Effector memory CD4-positive, alpha-beta T cell (primary cell): Measurements from ENCODE around the gene FABP7.

Source experiments
- DNase-seq, 3 donors: peaks; one replicate each; pipeline ENCODE4 v3.0.0-alpha.2; 2020
- H3K27ac ChIP-seq: 2 replicates; pipeline ENCODE4 v1.7.0; 2013; ENCODE audit warnings: mild to moderate bottlenecking, low read length, moderate library complexity; ENCODE audit not compliant: insufficient read depth, poor library complexity, severe bottlenecking
- H3K27me3 ChIP-seq: replicated peaks from 2 replicates; pipeline ENCODE4 v1.7.0; 2013; ENCODE audit warnings: mild to moderate bottlenecking, low read length; ENCODE audit not compliant: insufficient read depth, control insufficient read depth, poor library complexity, severe bottlenecking
- H3K36me3 ChIP-seq: 2 replicates; pipeline ENCODE4 v1.7.0; 2013; ENCODE audit warnings: mild to moderate bottlenecking, low read length, moderate library complexity; ENCODE audit not compliant: control insufficient read depth, insufficient read depth
- H3K4me1 ChIP-seq: 2 replicates; pipeline ENCODE4 v1.7.0; 2013; ENCODE audit warnings: low read length, mild to moderate bottlenecking; ENCODE audit not compliant: control insufficient read depth, insufficient read depth, poor library complexity, severe bottlenecking
- H3K4me3 ChIP-seq: 2 replicates; pipeline ENCODE4 v1.7.0; 2013; ENCODE audit warnings: low read length, low read depth, mild to moderate bottlenecking; ENCODE audit not compliant: insufficient read depth, poor library complexity, severe bottlenecking
- H3K9me3 ChIP-seq: 2 replicates; pipeline ENCODE4 v1.7.0; 2013; ENCODE audit warnings: mild to moderate bottlenecking, low read length, moderate library complexity; ENCODE audit not compliant: control insufficient read depth

FABP7 gene

DNA sequence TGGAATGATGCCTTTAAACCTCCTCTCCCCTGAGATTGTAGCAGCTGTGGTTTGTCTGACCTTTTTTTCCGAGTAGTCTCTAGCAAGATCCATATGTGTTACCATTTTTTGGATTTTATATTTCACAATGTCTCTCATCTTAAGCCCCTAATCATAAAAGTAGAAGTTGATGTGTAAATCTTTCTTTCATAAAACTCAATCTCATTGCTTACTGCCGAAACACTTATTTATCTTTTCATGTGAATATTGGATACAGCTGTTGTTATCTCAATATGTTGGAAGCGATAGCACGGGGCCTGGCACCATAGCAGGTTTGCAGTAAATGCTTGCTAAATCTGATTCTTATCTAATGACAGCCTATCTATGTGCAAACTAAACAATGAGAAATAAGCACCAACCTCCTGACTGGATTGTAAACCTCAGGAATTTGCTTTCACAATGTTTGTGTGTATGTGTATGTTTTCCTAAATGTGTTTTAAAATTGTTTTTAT, 23.7 kb downstream of the FABP7 start:
- Histone ChIP-seq H3K9me3 (no peaks in the 10 kb centered on the region), H3K4me3 (no peak overlapping the region), H3K4me1 (no peaks in the 10 kb centered on the region), H3K27me3 (no peaks in the 10 kb centered on the region), H3K27ac (no peak overlapping the region), H3K36me3 (no peaks in the 10 kb centered on the region)
- no peak for DNase-seq

- Histone ChIP-seq H3K27ac (no peak overlapping the region), H3K27me3 (no peaks in the 10 kb centered on the region), H3K4me3 (no peak overlapping the region), H3K36me3 (no peaks in the 10 kb centered on the region), H3K9me3 (no peaks in the 10 kb centered on the region), H3K4me1 (no peaks in the 10 kb centered on the region)
- DNase-seq, result no peak
Measured at GRCh38 chr6:122804962-122805485, 25.5 kb downstream of the FABP7 start.

GRCh38 chr6:122806291-122806690, 26.8 kb downstream of the FABP7 start:
- H3K27ac ChIP-seq, result no peak overlapping the region
- H3K4me3 ChIP-seq, result no peak overlapping the region
- H3K27me3 ChIP-seq, result no peaks in the 10 kb centered on the region
- no peaks in the 10 kb centered on the region for H3K4me1 ChIP-seq
- H3K36me3 ChIP-seq, result no peaks in the 10 kb centered on the region
- H3K9me3 ChIP-seq, result no peaks in the 10 kb centered on the region
- DNase-seq, result no peak

- Histone ChIP-seq H3K36me3 (no peaks in the 10 kb centered on the region), H3K9me3 (no peaks in the 10 kb centered on the region), H3K27me3 (no peaks in the 10 kb centered on the region), H3K4me1 (no peaks in the 10 kb centered on the region), H3K4me3 (no peak overlapping the region), H3K27ac (no peak overlapping the region)
- DNase-seq, result no peak
Measured at GRCh38 chr6:122808121-122808885, 28.8 kb downstream of the FABP7 start.

GRCh38 chr6:122809001-122809400, 29.5 kb downstream of the FABP7 start:
- Histone ChIP-seq H3K36me3 (no peaks in the 10 kb centered on the region), H3K27ac (no peak overlapping the region), H3K9me3 (no peaks in the 10 kb centered on the region), H3K27me3 (no peaks in the 10 kb centered on the region), H3K4me3 (no peak overlapping the region), H3K4me1 (no peaks in the 10 kb centered on the region)
- DNase-seq, result no peak

- no peak overlapping the region for H3K27ac ChIP-seq
Measured at GRCh38 chr6:122809691-122810090, 30.2 kb downstream of the FABP7 start.

DNA sequence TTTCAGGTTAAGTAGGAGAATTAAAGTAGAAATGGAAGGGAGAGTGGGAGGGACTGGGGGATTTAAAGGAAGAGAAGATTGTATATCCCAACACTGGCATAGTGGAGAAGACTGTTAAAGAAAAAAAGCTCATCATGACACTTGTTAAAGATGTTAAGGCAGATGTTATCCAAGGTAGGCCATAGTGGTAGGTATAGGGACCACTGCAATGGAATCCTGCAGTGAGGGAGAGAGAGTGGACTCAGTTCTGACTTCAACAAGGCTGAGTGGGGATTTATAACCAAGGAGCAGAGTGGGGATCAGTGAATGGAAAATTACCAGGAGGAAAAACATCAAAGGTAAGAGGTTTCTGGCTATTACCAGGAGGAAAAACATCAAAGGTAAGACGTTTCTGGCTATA, 30.7 kb downstream of the FABP7 start:
- H3K27me3 ChIP-seq, result no peaks in the 10 kb centered on the region
- no peaks in the 10 kb centered on the region for H3K36me3 ChIP-seq
- no peaks in the 10 kb centered on the region for H3K9me3 ChIP-seq
- H3K4me3 ChIP-seq, result no peak overlapping the region
- no peaks in the 10 kb centered on the region for H3K4me1 ChIP-seq
- no peak overlapping the region for H3K27ac ChIP-seq
- DNase-seq, result no peak

More at GRCh38 chr6:122809691-122810090, 30.2 kb downstream of the FABP7 start:
- no peaks in the 10 kb centered on the region for H3K27me3 ChIP-seq
- no peak overlapping the region for H3K4me3 ChIP-seq
- no peaks in the 10 kb centered on the region for H3K4me1 ChIP-seq
- no peaks in the 10 kb centered on the region for H3K9me3 ChIP-seq
- no peaks in the 10 kb centered on the region for H3K36me3 ChIP-seq
- DNase-seq, result no peak

GRCh38 chr6:122817358-122817757, 37.8 kb downstream of the FABP7 start:
- Histone ChIP-seq H3K36me3 (no peaks in the 10 kb centered on the region), H3K9me3 (no peaks in the 10 kb centered on the region), H3K27me3 (no peaks in the 10 kb centered on the region), H3K4me3 (no peak overlapping the region), H3K27ac (no peak overlapping the region), H3K4me1 (no peaks in the 10 kb centered on the region)
- no peak for DNase-seq

DNA sequence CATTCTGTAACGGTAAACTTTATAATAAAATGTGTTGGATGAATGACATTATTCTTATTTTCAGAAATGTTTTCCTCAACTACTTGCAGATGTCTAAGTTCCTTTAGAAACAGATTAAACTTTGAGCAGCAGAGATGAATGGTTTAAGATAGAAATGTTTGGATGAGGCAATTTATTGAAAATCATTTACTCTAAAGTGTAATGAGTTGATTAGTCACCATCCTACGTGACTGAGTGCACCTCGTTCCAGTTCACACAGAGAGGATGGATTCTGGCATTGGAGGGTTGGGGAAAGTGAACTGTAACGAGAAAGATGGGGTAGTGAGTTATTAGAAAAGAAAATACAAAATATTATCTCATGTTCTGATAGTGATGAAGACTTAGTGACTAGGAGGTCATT, 38.2 kb downstream of the FABP7 start:
- no peaks in the 10 kb centered on the region for H3K4me1 ChIP-seq
- H3K4me3 ChIP-seq, result no peak overlapping the region
- DNase-seq, result no peak
- H3K27me3 ChIP-seq, result no peaks in the 10 kb centered on the region
- H3K9me3 ChIP-seq, result no peaks in the 10 kb centered on the region
- no peak overlapping the region for H3K27ac ChIP-seq
- H3K36me3 ChIP-seq, result no peaks in the 10 kb centered on the region

DNA sequence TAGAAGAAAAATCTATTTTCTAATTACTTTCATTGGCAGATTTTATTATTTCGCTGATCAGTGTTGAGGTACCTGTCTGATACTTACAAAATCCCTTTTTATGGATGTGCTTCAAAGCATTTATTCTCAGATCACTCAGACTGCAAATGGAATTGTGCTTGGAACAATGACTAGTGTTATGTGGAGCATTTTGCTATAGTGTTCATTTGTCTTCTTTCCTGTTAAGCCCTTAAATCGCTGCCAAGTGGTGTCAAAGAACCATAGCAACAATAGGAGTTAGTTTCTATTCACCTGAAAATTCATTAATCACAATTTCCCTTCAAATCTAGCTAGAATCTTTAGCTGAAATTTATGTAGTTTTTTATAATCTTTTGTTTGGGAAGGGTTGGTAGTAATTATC, 39.4 kb downstream of the FABP7 start:
- Histone ChIP-seq H3K9me3 (no peaks in the 10 kb centered on the region), H3K27ac (no peak overlapping the region), H3K36me3 (no peaks in the 10 kb centered on the region), H3K4me1 (no peaks in the 10 kb centered on the region), H3K27me3 (no peaks in the 10 kb centered on the region), H3K4me3 (no peak overlapping the region)
- no peak for DNase-seq
